NCI-H2196 (cell line): ENCODE measurements around the gene CLIC3.
A peak's percentile ranks its signal among the peaks of the same experiment; 100 is the strongest.

ENCODE experiments used
- DNase-seq: peaks from one replicate; lab custom pipeline; 2025; ENCODE audit not compliant: unreplicated experiment; lab: John Stamatoyannopoulos, UW

The CLIC3 gene

DNA sequence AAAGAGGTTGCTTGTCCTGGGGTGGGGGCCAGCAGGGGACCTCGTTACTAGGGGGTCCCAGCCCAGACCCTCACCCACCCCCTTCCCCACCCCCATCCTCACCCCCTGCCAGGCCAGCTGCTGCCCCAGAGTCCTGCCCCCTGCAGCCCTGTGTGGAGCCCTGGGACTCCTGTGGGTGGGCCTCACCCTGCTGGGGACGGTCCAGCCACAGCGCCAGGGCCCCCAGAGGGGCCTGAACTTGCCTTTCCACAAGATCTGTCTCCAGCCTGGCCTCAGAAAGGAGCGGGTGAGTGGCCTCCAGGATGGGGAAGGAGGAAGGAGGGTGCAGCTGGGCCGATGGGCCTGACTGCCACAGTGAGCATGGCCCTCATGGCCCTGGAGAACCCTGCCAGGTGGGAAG, 26.6 kb downstream of the CLIC3 start:
- DNase-seq, result no peak

DNA sequence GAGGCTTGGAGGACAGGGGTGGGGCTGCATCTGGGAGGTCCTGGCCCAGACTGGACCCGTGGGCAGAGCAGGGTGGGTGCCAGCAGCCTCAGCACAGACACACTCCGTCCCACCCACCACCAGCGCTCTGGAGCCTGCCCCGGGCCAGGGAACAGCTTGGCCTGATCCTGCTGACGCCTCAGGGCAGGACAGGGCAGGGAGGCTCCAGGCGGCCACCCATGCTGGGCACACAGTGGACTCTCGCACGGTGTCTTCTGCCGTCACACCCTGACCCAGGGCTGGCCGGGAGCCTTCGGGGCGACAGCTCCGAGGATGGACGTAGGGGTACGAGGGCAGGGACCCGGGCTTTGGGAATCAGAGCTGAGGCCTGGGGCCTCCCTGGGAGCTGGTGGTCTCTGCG, 27.2 kb downstream of the CLIC3 start:
- no peak for DNase-seq

DNA sequence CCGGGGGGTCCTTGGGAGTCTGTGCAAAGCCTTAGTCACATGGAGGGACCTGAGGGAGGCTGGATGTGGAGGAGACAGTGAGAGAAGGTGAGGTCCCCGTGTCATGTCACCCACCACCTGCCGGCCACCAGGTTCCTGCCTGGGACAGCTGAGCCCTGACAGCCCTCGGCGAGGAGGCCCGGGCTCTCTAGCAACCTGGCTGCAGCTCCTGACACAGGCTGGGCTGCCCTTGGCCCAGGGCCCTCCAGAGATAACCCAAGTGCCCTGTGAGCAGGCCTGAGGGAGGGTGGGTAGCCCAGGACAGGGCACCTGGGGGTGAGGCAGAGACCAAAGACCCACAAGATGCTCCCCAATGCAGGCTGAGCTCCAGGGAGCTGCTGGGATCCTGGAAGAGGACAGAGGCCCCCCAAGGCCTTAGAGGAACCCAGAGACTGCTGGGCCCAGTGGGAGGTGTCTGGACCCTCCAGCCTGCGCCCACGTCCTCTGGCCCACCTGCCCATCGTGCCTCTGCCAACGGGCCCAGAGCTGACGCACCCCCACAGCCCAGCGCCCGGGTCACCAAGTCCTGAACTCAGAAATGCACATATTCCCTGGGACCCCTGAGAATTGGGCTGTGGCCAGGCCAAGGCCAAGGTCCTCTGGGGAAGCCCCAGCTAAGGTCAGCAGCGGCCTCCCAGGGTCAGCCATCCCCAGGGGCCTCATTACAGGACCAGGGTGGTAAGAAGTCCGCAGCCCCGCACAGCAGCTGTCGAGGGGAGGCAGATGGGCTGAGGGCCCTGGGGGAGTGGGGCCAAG, 27.8 kb downstream of the CLIC3 start:
- no peak for DNase-seq

DNA sequence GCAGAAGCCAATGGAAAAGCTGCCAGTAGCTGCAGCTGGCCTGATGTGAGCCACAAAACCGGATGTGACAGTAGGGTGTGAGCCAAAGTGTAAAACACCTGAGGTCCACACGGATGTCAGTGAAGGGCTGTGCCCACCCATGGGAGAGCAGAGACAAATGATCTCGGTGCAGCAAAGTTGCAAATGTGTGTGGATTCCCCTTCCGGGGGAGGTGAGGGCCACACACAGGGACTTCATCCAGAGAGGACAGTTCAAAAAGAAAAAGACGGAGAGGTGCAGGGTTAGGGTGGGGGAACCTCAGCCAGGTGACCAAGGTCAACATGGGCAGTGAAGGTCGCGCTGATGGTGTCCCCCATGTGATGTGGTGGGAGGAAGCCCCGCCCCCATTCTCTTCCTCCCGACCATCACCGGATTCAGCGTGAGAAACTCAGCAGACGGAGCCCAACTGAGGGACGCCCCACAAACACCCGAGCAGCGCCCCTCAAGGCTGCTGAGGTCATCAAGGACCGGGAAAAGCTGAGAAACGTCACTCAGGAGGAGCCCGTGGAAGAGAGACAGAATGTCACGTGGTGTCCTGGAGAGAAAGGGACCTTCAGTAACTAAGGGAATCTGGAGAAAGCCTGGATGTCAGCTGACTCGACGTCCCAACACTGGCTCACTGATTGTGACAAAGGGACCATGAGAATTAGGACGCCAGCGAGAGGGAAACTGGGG, 30.4 kb downstream of the CLIC3 start:
- no peak for DNase-seq

DNA sequence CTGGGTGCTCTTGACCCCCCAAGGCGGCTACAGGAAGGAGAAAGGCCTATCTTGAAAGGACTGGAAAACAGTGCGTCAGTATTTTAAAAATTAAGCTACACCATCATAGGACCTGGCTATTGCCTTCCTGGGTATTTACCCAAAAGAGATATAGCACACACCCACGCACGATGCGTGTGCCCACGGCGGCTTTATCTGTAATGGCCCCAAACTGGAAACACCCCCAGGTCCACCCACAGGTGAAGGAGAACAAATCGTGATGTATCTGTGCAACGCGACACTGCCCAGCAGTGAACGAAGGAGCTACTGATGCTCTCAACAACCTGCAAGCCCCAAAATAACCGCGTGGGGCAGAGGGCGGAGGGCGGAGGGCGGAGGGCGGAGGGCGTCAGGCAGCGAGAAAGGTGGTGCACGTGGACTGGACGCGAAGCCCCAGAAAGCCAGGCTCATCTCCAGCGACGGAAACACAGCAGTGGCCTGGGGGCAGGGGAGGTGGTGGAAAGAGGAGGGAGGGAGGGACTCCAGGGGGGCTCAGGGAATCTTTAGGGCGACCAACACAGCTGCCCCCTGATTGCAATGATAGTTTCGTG, 31.4 kb downstream of the CLIC3 start:
- DNase-seq, result no peak

DNA sequence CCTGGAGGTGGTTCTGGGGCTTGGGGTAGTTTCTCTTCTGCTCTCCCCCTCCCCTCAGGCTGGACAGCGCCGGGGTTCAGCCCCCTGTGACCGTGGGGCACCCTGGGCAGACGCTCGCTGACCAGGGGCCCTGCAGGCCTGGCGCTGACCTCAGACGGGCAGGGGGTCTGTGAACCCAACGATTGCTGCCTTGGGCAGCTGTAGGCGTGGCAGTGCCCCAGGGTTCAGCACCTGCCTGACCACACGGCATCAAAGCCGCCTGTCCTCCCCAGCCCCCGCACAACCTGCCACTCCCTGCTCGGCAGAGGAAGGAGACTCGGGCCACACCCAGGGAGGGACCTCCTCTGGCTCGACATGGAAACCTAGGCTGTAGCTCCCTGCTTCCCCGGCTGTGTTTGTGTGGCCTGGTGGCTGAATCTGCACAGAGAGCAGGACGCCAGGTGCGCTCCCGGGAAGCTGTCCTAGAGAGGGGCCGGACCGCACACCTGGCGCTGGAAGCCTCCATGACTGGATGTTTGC, 32.1 kb downstream of the CLIC3 start:
- peak; percentile 19 for DNase-seq

DNA sequence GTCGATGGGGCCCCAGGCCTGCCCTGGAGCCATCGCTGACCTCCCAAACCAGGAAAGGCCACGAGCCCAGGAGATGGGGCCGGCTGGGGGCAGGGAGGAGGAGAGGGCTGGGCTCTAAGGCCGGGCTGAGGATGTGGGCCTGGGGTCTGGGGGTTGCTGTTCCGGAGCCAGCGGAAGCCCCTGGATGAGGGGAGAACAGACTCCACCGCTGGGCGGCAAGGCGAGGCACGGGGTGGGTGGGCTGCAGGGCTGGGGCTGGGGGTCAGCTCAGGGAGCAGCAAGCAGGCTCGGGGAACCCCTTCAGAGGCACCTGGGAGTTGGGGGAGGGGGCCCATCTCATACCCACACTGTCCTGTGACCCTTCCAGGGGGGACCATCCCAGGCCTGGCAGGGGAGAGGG, 32.6 kb downstream of the CLIC3 start:
- DNase-seq, result no peak

DNA sequence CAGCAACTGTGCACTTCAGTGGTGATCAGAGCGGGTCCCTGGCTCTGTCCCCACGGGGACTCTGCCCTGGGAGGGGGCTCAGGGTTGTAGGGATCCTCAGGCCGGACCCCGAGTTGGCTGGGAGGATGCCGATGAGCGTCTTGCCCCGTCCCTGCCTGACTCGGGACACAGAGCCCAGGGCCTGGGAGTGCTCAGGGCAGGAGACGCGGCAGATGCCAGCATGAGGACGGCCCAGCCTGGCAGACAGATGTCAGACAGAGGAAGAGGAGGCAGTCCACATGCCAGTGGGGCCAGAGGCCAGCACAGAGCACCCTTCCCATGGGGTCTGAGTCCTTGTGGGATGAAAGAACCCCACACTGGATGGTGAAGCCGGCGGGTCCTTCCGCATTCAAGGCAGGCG, 33.0 kb downstream of the CLIC3 start:
- DNase-seq, result no peak

DNA sequence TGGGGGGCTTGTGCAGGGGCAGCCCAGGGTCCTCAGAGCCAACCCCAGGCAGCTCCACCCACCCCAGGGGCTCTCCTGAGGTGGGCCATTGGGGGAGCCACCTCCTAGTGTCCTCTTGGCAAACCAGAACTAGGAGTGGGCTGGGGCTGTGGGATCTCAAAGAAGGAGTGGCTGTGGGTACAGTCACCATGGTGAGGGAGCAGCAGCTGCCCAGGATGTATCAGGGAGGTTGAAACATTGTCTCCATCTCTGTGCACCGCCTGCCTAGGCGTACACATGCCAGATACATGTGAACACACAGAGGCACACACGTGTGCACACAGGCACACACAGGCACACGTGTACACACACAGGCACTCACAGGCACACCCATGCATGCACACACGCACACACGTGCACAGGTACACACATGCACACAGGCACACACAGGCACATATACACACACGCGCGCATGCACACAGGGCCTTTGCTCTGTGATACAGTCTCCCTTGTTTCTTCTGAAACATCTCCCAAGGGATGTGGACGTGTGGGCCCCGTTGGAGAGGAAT, 33.6 kb downstream of the CLIC3 start:
- DNase-seq, result no peak

DNA sequence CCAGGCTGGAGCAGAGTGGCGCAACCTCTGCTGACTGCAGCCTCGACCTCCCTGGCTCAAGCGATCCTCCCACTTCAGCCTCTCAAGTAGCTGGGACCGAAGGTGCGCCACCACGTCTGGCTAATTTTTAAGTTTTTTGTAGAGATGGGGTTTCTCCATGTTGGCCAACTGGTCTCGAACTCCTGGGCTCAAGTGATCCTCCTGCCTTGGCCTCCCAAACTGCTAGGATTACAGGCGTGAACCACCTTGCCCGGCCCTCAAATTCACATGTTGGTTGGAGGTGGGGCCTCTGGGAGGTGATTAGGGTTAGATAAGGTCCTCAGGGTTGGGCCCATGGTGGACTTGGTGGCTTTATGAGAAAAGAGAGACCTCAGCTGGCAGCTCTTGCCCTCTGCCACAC, 34.2 kb downstream of the CLIC3 start:
- DNase-seq, result no peak

DNA sequence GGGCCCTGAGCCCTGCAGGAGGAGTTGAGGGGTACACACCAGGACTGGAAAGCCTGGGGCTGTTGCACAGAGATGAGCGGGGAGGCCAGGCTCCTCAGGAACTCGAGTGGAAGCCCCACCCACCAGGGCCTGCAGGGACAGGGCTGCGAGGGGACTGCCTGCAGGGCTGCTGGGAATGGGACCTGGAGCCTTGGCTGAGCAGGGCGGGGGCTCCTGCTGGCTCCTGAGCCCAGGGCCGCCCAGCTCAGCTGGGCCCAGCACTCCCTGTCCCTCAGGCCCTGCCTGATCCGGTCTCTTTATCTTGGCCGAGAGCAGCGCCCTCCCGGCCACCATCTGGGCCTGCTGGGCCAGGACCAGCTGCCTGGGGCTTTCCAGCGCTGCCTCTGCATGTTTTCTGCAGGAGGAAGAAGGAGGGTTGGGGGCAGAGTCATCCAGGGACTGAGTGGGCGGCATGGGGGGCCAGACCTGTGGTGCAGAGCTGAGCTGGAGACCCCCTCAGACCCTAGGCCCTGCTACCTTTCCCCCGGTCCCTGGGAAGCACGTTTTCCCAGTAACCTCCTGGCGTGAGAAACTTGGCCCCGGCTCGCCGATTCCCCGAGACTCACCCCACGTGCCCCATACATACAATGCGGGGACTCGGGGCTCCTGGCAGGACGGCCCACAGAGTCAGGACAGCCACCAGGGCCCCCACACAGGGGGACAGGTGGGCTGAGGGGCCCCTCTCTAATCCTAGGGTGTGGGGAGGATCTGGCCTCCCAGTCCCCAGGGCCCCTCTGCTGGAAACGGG, 34.9 kb downstream of the CLIC3 start:
- no peak for DNase-seq

DNA sequence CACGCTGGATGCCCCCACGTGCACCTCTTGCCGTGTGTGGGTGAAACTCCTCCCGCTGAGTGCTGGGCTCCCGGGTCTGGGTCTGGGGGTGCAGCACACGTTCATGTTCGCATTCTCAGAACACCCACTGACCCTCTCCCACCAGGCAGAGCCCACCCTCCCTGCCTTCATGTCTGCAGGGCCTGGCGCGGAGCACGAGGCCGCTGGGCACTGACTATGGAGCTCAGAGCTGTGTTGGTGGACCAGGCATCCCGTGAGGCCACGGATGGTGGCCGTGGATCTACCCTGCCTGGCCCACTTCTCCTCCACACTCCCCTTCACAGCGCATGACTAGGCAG, 35.5 kb downstream of the CLIC3 start:
- no peak for DNase-seq

DNA sequence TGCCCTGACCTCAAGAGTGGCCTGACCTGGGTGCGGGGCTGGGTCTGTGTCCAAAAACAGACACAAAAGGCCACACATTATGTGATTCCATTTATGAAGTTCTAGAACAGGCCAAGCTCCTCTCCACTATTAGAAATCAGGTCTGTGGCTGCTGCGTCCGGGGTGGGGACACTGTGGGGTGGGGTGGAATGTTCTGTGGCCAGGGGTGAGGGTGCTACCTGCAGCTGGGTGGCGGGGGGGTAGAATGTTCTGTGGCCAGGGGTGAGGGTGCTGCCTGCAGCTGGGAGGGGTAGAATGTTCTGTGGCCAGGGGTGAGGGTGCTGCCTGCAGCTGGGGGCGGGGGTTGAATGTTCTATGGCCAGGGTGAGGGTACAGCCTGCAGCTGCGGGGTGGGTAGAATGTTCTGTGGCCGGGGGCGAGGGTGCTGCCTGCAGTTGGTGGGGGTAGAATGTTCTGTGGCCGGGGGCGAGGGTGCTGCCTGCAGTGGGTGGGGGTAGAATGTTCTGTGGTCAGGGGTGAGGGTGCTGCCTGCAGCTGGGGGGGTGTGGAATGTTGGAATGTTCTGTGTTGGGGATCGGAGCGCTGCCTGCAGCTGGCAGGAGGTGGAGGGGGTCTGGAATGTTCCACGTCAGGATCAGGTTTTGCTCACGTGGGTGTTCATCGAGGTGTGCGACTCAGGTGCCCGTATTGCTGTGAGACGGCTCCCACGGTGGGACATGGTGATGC, 36.0 kb downstream of the CLIC3 start:
- no peak for DNase-seq

DNA sequence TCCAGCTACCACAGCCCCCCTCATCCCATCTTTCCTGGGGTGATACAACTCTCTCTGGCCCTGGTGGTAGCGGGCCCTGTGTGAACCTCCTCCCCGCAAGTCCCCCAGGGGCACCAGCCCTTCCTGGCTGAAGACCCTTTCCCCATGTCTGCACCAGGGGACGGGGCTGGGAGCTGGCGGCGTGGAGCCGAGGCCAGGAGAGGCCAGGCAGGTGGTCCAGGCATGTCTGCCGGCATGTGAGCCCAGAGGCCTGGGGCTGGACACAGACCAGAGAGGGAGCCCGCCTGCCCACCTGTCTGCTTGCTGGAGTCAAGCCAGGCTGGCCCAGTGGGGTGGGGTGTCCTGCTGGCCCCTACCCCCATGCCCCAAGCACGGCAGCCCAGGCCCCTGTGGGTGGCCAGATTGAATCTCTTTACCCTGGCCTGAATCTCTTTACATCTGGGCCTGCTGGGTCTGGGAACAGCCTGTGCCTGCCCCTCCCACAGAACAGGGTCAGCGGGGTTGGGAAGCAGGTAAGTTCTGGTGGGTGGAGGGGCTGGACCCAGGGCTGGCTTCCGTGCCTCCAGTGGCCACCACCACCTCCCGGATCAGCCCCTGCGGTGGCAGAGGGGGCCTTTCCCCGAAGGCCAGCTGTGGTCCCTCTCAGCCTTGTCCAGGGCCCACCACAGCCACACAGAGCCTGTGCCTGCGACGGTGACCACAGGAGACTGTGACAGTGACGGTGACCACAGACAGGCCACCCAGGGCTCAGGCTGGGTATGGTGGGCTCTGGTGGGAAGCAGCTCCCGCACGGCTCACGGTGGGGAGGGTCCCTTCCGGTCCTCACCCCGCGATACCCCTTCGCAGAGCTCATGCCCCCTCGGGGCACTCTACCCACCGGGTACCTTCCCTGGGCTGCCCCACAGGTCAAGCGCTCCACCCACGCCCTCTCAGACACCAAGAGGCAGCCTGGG, 37.2 kb downstream of the CLIC3 start:
- DNase-seq, result no peak

DNA sequence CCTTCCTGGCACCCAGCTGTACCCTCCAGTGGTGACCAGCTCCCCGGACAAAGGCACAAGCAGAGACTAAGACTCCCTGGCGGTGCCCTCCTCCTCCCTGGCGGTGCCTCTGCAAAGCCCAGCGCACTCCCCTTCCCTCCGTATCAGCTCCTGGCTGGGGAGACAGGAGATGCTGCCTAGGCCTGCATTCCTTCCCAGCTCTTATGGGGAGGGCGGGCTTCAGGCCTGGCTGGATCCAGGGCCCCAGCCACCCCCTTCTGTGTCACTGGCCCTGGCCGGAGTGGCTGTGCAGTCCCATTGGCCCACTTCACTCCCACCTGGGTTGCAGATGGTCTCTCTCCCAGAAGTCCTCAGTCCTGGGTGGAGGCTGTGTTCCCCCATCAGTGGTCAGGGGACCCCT, 37.9 kb downstream of the CLIC3 start:
- DNase-seq, result no peak

DNA sequence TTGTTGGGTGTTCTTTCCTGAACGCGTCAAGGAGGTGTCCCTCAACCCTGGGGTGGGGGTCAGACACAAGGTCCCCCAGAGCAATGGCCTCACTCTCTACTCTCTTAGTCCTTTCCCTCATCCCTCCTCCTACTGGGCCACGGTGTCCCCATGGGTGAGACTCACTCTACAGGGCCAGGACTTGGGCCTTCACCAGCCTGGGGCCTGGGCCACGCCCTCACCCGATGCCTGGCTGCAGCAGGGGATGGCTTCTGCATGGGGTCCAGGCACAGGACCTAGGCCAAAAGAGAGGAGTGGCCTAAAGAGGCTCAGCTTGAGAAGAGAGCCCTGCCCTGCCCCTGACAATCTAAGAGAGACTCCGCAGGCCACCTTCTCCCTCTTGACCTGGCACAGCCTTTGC, 38.5 kb downstream of the CLIC3 start:
- DNase-seq, result no peak

DNA sequence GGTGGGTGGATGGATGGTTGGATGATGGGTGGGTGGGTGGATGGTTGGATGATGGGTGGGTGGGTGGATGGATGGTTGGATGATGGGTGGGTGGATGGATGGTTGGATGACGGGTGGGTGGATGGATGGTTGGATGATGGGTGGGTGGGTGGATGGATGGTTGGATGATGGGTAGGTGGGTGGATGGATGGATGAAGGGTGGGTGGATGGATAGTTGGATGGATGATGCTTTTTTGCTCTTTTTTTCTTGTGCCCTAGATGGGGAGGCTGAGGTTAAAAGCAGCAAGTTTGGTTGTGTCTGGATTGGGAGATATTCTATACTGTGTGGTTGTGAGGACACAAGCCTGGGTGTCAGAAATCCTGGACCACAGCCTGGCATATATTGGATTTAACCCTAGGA, 38.9 kb downstream of the CLIC3 start:
- no peak for DNase-seq

DNA sequence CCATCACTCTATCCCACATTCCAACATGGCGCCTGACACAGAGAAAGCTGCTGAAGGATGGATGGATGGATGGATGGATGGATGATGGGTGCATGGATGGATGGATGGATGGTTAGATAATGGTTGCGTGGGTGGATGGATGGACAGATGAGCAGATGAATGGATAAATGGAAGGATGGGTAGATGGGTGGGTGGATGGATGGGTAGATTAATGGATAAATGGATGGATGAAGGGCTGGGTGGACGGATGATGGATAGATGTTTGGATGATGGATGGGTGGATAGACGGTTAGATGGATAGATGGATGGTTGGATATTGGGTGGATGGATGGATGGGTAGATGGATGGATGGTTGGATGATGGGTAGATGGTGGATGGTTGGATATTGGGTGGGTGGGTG, 39.8 kb downstream of the CLIC3 start:
- DNase-seq, result no peak

DNA sequence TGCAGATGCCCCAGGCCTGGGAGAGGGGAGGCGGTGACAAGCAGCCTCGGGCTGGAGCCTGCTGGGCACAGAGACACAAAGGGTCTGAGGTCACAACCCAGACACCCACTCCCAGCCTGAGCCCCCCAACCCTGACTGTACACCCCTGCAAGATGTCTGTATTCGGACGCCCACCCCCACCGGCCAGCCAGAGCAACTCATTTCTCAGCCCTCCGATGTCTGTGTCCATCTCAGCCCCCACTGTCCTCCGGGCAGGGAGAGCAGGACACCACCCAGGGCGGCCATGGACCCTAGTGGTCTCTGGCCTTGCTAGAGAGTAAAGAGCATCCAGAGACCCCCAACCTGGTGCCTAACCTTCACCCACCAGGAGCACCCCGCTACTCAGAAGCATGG, 40.4 kb downstream of the CLIC3 start:
- DNase-seq, result no peak
